DMS 273 (cell line): Measurements from ENCODE around the gene CILP2.
A peak's percentile ranks its signal among the peaks of the same experiment; 100 is the strongest.

Experiments
- DNase-seq: peaks from one replicate; lab custom pipeline; 2025; ENCODE audit not compliant: unreplicated experiment; lab: John Stamatoyannopoulos, UW

CILP2 gene

DNA sequence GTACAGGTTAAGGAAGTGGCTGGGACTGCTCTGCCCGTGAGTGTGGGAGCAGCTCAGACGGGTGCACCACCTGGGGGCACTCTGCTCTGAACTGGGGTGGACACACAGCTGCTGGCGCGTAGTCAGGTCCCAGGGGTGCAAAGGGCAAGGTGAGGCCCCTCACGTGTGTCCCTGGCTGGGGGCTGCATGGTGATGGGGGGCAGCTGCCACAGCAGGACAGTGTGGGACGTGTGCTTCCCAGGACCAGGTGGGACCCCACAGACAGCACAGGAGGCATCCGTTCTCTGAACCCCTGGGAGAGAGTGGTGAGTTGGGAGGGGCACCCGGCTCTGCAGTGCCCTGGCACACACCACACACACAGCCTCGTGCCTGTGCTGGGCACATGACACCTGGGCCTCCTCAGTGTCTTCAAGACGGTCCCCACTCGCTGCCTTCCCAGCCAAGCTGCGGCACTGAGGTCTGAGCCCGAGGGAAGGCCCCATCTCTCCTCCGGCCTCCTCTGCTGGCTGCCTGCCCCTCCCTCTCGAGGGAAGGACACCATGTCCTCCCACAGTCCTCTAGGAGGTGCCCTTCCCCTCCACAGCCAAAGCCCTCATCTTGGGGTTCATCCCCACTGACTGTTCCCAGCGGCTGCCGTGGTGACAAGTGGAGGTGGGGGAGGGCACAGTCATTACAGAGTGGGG, 24.7 kb downstream of the CILP2 start:
- peak; percentile 33 for DNase-seq

DNA sequence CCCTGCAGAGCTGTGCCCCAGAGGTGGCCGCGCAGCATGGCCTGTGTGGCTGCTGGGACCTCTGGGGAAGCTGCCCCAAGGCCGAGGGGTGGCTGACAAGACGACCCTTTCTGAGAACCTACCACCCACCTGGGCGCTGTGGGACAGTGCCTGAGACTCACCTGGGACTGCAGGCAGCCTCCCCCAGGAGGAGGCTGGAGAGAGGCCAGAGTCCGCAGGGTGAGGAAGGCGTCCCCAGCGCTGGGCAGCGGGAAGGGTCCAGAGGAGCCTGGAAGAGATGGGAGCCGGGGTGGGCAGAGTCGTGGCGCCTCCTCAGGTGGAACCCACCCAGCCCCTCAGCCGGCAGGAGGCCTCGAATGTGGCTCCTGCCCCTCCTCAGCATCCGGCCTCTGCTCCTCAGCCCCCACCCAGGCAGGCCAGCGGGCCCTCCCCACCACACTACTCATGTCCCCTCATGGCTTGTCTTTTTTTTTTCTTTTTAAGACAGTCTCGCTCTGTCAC, 25.3 kb downstream of the CILP2 start:
- DNase-seq, result no peak

DNA sequence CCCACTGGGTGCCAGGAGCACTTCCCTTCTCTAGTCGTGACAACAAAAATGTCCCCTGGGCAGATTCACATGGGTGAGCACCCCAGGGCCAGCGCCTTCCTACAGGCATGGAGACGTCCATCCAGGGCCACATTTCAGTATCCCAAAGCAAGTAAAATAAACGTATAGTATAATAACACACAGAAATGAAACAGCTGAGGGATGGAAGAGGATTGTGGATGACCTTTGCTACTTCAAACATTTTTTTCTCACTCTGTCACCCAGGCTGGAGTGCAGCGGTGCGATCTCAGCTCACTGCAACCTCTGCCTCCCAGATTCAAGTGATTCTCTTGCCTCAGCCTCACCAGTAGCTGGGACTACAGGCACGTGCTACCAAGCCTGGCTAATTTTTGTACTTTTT, 28.2 kb downstream of the CILP2 start:
- DNase-seq, result no peak

DNA sequence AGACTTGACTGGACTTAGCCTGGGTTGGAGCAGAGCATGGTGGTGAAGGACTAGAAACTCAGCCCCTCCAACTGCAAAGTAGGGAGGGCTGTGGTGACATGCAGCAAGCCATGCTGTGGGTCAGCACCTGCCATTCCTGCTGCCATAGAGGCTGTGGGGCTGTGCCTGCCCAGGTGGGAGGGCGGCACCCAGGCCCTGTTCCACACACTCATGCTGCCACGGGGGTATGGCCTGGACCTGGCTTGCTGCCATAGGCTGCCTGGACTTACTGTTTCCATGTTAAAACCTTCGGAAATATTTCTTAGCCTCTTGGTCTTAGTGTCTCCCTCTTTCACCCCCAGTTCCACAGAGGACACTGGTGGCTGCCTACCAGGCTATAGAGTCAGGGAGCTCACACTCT, 29.3 kb downstream of the CILP2 start:
- DNase-seq, result no peak

DNA sequence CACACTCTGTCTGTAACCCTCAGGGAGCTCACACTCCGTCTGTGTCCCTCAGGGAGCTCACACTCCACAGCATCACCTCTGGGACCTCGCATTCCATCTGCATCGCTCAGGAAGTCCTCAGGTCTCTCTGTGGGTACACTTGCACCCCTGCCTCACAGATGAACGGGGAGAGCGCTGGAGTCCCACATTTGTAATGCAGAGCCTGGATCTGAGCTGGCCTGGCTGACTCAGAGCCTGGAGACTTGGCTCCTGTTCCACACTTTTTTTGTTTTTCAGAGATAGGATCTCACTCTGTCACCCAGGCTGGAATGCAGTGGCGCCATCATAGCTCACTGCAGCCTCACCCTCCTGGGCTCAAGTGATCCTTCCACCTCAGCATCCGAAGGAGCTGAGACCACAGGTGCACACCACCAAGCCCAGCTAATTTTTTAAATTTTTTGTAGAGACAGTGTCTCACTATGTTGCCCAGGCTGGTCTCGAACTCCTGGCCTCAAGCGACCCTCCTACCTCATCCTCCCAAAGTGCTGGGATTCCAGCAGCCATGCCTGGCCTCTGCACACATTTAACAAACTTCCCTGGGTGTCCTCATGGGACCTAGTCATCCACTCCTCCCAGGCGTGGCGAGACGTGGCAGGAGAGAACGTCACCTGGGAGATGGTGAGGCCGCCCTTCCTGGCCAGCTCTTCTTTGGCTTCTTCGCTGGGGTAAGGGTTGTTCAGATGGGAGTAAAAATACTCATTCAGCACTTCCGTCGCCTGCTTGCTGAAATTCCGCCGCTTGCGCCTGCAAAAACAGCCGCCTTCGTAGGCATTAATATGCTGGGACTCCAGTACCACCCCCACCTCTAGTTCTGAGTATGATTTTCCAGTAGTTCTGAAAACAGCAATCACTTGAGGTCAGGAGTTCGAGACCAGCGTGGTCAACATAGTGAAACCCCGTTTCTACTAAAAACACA, 31.0 kb downstream of the CILP2 start:
- no peak for DNase-seq

DNA sequence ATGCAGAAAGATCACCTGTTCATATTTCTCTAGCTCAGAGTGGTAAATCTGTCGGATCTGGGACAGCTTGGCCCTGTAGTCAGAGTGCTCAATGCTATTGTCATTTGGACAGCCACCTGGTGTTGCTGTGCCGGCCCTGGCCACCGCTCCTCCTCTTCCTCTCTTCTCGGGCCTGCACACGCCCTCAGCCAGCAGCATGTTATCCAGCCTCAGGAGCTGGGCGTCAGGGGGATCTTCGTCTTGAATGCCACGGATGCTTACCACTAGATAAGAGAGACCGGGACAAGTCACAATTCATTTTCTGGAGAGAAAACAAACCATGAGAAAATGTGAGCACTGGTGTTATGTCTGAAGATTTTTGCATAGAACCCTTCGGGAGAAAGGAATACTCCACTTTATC, 32.5 kb downstream of the CILP2 start:
- no peak for DNase-seq

DNA sequence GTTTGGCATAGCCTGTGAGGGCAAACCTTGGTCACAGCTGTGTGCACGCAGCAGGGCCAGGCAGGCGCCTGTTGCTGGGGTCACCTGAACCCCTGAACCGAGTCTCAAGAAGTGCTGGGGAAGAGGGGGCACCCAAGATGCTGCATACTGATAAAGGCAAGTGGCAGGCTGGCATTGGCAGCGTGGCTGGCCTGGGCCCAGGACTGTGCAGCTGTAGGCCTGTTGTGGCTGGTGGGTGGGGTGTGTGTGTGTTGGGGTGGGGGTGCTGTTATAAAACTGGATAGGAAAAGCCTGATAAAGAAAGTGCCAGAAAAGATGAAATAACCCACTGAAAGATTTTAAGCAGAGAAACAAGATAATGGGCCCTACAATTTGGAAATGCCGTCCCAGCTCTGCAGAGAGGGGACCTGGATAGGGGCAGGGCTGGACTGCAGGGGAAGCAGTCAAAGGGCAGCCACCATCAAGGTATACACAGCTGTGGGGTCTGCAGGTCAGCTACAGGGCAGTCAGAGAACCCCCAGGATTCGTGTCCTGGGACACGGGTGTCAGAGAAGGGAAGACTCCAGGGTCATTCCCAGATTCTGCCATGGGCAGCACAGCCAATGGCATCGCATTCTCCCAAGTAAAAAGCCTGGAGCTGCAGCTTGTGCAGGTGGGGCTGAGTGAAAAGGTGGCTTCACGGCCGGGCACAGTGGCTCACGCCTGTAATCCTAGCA, 33.2 kb downstream of the CILP2 start:
- no peak for DNase-seq

DNA sequence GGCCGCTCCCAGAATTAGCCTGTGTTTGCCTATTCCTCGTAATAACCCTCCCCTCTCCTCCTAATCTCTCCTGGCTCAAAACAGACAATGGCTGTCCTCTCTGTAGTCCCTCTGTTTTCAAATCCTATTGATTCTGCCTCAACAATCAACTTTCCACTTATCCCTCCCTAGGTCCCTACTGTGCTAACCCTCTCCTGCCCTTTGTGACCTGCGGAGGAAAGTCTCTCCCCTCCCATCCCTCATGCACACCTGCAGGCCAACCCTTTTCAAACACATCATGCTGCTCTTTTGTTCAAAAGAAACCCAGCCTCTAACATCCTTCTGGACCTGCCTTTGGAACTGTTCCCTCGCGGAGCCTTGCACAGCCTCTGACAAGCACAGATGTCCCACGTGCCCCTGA, 37.3 kb downstream of the CILP2 start:
- DNase-seq, result no peak

DNA sequence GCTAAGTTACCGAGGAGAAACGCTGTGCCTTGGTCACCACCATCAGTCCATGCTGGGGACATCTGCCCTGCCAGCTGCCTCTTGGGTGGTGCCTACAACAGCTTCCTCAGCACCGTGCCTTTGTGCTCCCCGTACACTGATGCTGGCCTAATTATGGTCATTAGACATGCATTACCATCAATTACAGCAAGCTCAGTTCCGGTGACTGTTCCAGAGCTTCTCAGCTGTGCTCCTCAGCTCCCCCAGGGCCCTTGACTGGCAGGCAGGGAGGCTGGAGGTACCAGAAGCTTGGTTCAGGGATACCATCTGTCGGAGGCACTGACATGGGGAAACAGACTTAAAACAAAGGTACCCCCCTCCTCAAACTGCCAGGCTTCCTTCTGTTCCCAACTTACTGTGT, 40.2 kb downstream of the CILP2 start:
- DNase-seq, result peak; percentile 94

DNA sequence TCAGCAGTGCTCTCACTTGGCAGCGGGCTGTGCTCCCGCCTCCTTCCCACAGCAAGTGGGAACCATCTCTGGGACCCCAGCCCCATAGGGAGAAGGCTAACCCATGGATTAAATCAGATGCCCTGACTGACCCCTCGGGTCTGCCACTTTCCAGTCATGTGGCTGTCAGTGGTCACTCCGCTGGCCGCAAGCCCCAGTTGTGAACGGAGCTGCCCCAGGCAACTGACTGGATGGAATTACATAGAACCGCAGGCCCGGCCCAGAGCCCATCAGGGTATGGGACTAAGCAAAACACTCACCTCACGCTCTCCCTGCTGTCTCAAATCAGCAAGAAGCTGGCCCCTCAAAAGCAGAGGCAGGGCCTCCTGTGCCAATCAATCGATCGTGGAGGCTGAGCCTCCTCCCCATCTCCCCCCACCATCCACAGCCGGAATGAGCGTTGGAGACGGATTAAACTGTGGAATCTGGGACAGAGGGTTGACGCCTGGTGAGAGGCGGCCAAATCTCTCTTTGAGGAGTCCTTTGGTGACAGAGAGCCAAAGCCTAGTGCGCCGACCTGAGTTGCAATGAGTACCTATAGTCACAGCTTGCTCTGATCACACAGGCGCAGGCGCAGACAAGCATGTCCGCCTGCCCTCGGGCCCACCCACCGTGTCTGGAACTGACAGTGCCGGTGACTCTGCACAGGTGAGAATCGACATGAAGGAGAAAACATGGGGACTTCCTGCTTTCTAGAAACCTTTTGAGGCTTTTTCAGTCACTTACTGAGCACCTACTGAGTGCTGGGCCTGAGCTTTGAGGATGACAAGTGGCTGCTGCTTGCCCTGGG, 41.7 kb downstream of the CILP2 start:
- DNase-seq, result no peak

DNA sequence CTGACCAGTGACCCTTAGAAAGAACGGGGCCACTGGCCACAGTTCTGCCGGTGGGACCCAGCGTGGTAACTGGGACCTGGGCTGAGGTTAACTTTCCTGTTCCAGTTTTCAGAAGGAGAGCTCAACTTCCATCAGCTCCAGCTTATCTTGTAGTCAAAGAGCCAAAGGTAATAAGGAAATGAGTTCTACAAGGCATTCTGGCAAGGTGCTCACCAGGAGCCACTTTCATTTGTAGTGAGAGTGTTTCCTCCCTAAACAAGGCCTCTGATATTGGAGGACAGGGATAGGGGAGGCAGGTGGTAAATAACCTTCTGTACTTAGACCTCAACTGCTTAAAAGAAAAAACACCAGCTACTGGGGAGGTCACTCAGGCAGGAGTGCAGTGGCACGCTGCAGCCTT, 42.4 kb downstream of the CILP2 start:
- DNase-seq, result no peak

DNA sequence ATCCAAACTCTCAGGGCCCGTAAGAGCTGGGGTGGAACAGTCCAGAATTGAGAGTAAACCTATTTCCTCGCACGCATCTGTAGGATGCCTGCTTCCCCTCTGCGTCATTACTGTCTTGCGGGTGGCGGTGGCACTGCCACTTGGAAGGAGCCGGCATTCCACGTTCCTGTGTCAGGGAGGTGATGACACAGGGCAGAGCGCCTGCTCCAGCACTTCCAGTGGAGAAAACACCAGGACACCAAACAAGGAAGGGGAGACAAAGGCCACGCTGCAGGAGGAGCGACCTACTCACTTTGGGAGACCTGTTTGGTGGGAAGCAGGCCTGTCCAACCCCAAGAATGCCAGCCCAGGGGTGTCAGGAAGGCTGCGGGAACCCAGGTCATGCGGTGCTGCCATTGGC, 43.3 kb downstream of the CILP2 start:
- no peak for DNase-seq

DNA sequence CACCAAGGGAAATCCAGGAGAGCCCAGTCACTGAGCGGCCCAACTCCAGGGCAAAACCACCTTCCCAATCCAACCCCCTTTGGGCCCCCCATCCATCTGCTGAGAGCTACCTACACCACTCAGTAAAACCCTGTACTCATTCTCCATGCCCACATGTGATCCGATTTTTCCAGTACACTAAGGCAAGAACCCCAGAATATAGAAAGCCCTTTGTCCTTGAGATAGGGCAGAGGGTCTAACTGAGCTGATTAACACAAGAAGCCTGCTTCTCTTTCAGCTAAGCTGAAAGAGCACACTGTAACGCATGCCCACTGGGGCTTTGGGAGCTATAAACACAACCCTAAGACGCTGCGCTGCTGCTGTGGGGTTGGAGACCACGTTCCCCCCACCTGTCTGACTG, 44.4 kb downstream of the CILP2 start:
- no peak for DNase-seq

DNA sequence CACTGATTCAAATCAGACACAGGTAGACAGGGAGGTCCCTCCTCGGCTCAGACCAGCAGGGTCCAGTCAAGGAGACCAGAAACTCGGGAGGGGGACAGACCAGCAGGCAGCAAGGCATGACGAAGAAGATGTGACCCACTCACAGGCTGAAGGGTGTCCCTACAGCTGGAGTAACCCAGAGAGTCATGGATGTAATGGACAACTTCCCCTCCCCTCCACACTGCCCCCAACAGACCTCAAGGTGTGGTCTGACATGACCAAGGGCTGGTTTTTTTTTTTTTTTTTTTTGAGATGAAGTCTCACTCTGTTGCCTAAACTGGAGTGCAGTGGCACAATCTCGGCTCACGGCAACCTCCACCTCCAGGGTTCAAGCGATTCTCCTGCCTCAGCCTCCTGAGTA, 46.3 kb downstream of the CILP2 start:
- no peak for DNase-seq

DNA sequence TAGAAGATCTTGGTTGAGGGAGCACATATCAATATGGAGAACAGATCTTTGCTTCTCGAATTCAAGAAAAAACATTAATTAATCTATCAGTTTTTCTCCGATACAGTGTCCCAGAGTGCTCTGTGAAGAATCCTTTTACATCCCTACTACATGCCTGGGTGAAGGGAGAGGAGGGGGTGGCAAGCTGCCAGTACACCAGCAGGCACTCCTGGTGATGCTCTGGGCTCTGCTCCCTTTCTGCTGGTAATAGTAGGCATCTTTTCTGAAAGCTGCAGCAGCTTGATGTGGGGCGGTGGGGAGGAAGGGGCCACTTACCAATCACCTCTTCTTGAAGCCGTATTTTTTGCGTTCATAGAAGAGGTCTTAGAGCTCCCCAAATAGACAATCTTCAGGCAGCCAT, 49.7 kb downstream of the CILP2 start:
- DNase-seq, result peak; percentile 88

DNA sequence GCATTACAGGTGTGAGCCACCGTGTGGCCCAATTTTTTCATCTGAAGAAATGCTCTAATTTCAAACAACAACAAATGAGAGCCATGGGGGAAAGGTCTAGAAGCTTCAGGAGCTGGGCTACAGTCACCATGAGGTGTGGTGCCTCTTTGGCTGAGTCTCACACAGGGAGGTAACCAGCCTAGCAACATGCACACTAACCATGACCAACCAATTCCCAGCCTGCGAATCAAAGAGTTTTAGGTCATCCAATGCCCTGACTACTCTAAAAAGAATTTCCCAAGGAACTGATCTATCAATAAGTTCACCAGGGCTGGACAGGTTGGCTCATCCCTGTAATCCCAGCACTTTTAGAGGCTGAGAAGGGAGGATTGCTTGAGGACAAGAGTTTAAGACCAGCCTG, 50.5 kb downstream of the CILP2 start:
- no peak for DNase-seq

DNA sequence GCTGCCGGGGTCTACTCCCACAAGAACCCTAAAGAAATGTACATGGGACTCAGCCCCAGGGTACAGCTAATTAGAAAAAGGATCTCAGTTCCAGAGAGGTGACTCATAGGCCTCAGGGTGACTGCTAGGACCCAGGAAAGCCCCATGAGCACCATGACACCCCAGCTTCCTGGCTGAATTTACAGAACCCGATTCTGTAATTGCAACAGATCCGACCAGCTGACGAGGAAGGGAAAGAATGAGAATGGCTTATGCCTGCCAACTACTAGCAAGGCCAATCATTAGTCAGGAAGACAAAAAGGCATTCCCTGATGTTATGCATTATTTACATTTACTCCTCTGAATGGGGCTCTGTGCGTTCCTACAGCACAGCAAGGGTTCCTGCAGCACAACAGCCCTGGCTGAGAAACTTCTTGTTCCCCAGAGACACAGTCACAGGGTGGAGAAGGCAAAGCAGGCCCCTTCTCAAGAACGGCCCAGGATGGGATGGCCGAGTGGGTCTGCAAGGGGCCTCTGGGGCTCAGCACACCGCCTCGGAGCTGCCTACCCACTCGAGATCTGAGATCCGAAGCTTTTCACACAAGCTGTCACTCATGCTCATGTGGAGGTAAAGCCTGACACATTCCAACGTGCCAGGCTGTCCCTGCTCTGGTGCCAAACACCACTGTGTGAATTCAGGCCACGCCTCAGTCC, 53.2 kb downstream of the CILP2 start:
- peak; percentile 58 for DNase-seq

DNA sequence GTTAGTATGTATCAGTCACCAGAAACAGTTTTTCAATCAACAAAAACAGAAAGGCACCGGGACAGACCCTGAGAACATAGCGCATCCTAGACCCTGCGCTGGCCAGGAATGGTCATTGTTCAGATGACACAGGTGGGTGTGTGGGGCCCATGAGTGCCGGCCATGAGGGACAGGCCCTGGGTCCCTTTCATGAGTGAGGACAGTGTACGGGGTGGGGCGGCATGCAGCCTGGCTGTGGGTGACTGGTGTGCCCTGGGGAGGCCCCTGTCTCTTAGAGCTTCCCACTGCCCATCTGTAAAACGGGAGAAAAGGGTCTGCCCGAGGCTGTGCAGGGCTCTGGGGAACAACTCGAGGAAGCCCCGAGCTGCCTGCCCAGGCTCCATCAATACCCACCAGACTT, 54.6 kb downstream of the CILP2 start:
- DNase-seq, result no peak

DNA sequence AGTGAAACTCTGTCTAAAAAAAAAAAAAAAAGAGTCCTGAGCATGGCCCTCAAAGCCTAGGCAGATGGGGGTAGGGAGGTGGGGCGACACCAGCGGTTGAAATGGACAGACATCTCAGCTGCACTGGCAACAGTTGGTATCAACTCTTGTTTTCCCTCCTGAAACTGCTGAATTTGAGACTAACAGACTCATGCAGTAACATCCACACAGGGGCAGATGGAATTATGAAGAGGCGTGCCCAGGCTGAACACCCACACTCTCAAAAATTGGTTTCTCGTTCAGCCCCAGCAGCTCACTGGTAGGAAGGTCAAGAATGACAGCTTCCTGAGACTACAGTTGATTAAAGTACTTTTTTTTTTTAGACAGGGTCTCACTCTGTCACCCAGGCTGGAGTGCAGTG, 56.3 kb downstream of the CILP2 start:
- peak; percentile 90 for DNase-seq

DNA sequence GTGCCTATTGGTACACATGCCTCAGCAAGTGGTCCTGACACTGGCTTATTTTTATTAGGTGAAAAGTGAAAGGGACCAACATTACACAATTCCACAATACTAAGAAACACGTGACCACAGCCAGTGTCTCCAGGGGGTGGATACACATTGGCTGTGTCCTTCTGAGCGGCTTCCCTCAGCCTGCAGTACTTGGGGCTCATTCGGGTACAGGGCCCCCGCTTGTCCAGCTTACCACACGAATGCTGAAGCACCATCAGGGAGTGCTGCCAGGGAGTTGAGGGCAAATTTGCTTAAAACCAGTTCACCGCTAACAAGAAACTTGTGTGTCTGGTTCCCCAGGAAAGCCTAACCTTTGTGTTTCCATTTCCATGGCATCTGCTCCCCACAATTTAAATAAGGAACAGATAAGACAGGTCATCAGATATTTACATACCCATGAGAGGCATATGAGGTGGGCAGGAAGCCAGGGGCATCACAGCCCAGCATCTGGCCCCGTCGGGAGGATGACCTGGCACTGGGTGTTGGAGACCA, 57.2 kb downstream of the CILP2 start:
- peak; percentile 94 for DNase-seq
